HFFc6 (cell line): ENCODE results near the gene FXN. TPM values are rescaled to one million over a fixed set of nuclear protein-coding genes. Genes with fewer than 3 reads are reported as not detected.

Source experiments
- DNase-seq: peaks from one replicate; pipeline ENCODE4 v3.0.0-alpha.2; 2018
- H3K27ac Mint-ChIP-seq: 2 replicates; pipeline ENCODE4 v1.8.0; 2020; ENCODE audit warnings: mild to moderate bottlenecking, mixed read lengths
- H3K27me3 Mint-ChIP-seq: 2 replicates; pipeline ENCODE4 v1.8.0; 2021; ENCODE audit warnings: mild to moderate bottlenecking, moderate library complexity, mixed read lengths; ENCODE audit not compliant: insufficient read depth
- H3K36me3 Mint-ChIP-seq: 2 replicates; pipeline ENCODE4 v1.8.0; 2021; ENCODE audit warnings: low read depth, mixed read lengths
- H3K4me1 Mint-ChIP-seq: 2 replicates; pipeline ENCODE4 v1.8.0; 2020; ENCODE audit warnings: low read depth, mixed read lengths
- H3K4me3 Mint-ChIP-seq: 2 replicates; pipeline ENCODE4 v1.8.0; 2020; ENCODE audit warnings: mild to moderate bottlenecking, moderate library complexity, mixed read lengths
- H3K9me3 Mint-ChIP-seq: 2 replicates; pipeline ENCODE4 v1.8.0; 2020; ENCODE audit warnings: mild to moderate bottlenecking, mixed read lengths
- total RNA-seq, 6 experiments: library from RNA; stranded (reverse); fragmentation: NEBNext Ultra II Directional; extraction: Animal tissue kit (Norgen Biotek cat#: 25700); gene quantifications; 2 replicates in 1 of 6; 3 replicates in 5 of 6; pipeline ENCODE4 v1.2.3, GENCODE V29; 2021
- TF ChIP-seq, protein P1 (sequence below): fragments of 200-600 bp; sonication (generic); IDR thresholded peaks from 2 replicates; pipeline ENCODE4 v1.5.0; 2021; ENCODE audit warnings: antibody characterized with exemption, mild to moderate bottlenecking

The FXN gene
- total RNA-seq, 6 experiments from 2014 or later, result 17.3 to 22.3 (median 18.5) TPM

DNA sequence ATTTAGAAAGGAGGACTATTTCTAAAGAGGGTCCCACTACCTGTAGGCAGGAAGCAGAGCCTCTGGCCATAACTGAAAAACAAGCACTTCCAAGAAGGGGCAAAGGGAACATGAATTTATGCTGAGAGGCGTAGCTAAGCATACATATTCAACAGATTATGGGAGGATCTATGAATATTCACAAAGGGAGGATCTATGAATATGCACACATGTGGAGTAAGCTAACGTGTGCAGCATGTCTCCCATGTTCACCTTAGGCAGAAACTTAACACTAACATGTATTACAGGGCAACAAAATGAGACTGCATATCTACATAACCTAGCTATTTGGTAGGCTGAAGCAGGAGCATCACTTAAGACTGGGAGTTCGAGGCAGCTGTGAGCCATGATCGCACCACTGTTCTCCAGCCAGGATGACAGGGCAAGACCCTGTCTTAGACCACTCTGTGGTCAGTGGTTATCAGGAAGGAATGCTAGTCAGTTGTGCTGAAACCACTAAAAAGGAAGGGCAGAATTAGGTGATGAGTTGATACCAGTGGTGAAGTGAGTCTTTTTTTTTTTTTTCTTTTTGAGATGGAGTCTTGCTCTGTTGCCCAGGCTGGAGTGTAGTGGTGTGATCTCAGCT, 20.8 kb downstream of the FXN start:
- no peaks in the 10 kb centered on the region for H3K9me3 Mint-ChIP-seq
- H3K4me3 Mint-ChIP-seq, result no peak overlapping the region
- TF ChIP-seq, protein P1, sequence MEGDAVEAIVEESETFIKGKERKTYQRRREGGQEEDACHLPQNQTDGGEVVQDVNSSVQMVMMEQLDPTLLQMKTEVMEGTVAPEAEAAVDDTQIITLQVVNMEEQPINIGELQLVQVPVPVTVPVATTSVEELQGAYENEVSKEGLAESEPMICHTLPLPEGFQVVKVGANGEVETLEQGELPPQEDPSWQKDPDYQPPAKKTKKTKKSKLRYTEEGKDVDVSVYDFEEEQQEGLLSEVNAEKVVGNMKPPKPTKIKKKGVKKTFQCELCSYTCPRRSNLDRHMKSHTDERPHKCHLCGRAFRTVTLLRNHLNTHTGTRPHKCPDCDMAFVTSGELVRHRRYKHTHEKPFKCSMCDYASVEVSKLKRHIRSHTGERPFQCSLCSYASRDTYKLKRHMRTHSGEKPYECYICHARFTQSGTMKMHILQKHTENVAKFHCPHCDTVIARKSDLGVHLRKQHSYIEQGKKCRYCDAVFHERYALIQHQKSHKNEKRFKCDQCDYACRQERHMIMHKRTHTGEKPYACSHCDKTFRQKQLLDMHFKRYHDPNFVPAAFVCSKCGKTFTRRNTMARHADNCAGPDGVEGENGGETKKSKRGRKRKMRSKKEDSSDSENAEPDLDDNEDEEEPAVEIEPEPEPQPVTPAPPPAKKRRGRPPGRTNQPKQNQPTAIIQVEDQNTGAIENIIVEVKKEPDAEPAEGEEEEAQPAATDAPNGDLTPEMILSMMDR, result no peak
- peaks cover 6% of the 10 kb centered on the region for H3K4me1 Mint-ChIP-seq
- no peak for DNase-seq
- no peak overlapping the region for H3K27ac Mint-ChIP-seq
- H3K27me3 Mint-ChIP-seq, result no peaks in the 10 kb centered on the region; the same call in 1 of the 2 replicates
- H3K36me3 Mint-ChIP-seq, result peaks cover 8% of the 10 kb centered on the region

DNA sequence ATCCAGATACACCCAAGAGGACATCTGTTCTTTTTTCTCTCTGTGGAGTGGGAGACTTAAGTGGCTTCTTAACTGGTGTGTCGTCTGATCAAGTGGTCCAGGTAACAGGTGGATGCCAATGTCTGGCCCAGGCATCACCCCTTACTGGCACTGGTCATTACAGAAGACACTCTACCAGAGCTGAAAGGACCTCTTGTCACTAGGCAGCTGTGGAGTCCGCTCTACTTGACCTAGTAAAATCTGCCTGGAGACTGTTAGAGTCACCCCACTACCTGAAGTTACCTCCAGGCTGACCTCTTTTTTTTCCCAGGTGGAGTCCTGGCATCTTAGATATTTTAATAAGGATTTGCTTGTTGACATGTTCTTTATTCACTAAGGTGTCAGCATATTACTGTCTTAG, 22.5 kb downstream of the FXN start:
- no peaks in the 10 kb centered on the region; the same call in 1 of the 2 replicates for H3K27me3 Mint-ChIP-seq

DNA sequence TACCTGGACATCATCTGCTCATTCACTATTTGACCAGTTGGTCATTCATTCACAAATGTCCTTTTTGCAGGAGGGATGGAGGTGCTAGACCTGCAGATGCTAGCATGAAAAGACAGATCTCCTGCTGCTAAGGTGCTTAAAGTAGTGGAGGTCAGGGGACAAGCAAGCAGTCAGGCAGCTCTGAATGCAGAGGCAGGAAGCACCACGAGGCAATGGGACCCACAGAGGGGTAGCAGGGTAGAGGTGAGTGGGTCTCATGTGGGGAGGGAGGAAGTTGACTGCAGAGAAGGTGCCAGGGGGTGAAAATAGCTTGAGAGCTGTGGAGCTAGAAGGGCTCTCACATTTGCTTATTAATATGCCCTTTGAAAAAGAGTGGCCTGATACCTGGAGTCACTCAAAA, 25.2 kb downstream of the FXN start:
- Mint-ChIP-seq H3K9me3 (no peaks in the 10 kb centered on the region), H3K36me3 (peaks cover 8% of the 10 kb centered on the region), H3K4me1 (peaks cover 6% of the 10 kb centered on the region), H3K27me3 (no peaks in the 10 kb centered on the region), H3K4me3 (no peak overlapping the region), H3K27ac (no peak overlapping the region)
- no peak for DNase-seq
- TF ChIP-seq, protein P1, result no peak

More for the DNA sequence above, 22.5 kb downstream of the FXN start:
- Mint-ChIP-seq H3K36me3 (peaks cover 8% of the 10 kb centered on the region), H3K4me1 (peaks cover 6% of the 10 kb centered on the region), H3K4me3 (no peak overlapping the region), H3K9me3 (no peaks in the 10 kb centered on the region), H3K27ac (no peak overlapping the region)
- TF ChIP-seq, protein P1, result no peak
- no peak for DNase-seq

DNA sequence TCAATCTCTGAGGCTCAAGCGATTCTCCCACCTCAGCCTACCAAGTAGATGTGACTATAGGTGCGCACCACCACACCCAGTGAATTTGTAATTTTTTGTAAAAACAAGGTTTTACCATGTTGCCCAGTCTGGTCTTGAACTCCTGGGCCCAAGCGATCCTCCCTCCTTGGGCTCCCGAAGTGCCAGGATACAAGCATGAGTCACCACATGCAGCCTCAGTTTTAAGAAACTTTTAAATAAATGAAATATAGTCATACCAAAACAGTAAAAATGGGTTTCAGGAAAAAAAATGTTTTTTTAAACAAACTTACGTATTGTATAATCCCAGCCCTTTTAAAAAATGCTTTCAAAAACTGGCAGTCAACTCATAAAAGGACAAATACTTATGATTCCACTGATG, 26.6 kb downstream of the FXN start:
- Mint-ChIP-seq H3K36me3 (peaks cover 8% of the 10 kb centered on the region), H3K9me3 (no peaks in the 10 kb centered on the region), H3K4me1 (no peaks in the 10 kb centered on the region; the same call in 1 of the 2 replicates), H3K4me3 (no peak overlapping the region), H3K27ac (no peak overlapping the region), H3K27me3 (no peaks in the 10 kb centered on the region)
- no peak for DNase-seq
- TF ChIP-seq, protein P1, result no peak

DNA sequence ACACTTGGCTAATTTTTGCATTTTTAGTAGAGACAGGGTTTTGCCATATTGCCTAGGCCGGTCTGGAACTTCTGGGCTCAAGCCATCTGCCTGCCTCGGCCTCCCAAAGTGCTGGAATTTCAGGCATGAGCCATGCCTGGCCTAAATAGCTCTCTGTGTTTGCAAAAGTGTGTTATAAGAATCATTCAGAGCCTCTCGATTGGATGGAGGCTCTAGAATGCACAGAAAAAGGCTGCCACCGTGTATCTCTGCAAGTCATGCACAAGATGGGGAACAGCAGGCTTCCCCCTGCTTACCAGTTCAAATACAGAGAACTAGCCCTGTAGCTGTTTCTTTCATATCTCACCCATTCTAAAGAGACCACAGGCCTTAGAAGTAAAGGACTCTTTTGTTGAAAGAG, 28.3 kb downstream of the FXN start:
- Mint-ChIP-seq H3K9me3 (no peaks in the 10 kb centered on the region), H3K4me3 (no peak overlapping the region), H3K36me3 (0 out of 2 replicates have a peak, but pooled peaks cover 4% of the 10 kb centered on the region), H3K27me3 (no peaks in the 10 kb centered on the region), H3K4me1 (no peaks in the 10 kb centered on the region; the same call in 1 of the 2 replicates), H3K27ac (no peak overlapping the region)
- TF ChIP-seq, protein P1, result no peak
- DNase-seq, result no peak
